GM12875 (cell line): ENCODE measurements around the gene CAPN9.

Experiments used
- H3K4me3 ChIP-seq: one replicate; pipeline ENCODE4 v1.5.1; 2011; ENCODE audit warnings: low read depth, low read length, control low read depth
- TF ChIP-seq, protein P1 (sequence below): IDR thresholded peaks from 2 replicates; pipeline ENCODE4 v1.5.1; 2011; ENCODE audit warnings: low read depth, mild to moderate bottlenecking, control low read depth, inconsistent platforms, low read length, moderate library complexity, borderline replicate concordance; ENCODE audit not compliant: insufficient read depth

Gene CAPN9

DNA sequence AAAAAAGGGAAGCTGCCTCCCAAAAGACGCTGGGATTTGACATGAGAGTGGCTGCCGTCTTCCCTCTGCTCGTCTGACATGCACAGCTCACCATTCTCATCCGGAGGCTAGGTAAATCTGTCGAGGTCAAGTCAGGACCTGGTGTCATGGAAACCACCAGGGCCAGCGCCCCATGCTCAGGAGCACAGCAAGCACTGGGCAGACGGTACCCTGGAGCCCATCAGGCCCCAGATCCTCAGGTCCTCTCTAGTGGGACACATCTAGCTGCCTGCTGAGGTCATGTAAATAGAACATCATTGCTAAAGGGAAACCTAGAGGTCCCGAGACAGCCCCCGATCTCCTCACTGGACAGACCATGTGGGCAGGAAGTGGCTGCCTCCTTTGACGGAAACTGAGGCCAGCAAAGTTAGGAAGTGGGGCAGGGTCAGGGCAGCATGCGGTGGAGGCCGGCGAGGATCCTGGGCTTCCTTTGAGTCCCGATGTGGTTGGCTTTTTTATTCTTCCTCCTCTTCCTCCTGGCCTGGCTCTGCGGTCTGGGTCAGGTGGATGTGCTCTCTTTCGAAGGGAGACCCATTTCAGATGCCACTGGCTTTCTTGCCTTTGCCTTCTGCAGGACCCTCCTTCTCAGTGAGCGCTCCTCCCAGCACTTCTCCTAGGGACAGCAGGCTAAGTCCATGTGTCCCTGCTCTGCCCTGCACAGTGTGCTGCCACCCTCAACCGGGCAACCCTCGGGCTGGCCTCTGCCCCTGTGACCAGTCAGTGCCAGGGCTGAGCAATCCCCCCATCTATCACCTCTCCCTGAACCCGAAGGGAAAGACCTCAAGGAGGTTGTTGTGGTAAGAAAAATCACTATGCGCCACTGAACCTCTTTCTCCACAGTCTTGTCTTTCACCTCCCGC, 39.2 kb upstream of the CAPN9 start:
- TF ChIP-seq, protein P1, sequence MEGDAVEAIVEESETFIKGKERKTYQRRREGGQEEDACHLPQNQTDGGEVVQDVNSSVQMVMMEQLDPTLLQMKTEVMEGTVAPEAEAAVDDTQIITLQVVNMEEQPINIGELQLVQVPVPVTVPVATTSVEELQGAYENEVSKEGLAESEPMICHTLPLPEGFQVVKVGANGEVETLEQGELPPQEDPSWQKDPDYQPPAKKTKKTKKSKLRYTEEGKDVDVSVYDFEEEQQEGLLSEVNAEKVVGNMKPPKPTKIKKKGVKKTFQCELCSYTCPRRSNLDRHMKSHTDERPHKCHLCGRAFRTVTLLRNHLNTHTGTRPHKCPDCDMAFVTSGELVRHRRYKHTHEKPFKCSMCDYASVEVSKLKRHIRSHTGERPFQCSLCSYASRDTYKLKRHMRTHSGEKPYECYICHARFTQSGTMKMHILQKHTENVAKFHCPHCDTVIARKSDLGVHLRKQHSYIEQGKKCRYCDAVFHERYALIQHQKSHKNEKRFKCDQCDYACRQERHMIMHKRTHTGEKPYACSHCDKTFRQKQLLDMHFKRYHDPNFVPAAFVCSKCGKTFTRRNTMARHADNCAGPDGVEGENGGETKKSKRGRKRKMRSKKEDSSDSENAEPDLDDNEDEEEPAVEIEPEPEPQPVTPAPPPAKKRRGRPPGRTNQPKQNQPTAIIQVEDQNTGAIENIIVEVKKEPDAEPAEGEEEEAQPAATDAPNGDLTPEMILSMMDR = no peak
- no peak overlapping the region for H3K4me3 ChIP-seq

DNA sequence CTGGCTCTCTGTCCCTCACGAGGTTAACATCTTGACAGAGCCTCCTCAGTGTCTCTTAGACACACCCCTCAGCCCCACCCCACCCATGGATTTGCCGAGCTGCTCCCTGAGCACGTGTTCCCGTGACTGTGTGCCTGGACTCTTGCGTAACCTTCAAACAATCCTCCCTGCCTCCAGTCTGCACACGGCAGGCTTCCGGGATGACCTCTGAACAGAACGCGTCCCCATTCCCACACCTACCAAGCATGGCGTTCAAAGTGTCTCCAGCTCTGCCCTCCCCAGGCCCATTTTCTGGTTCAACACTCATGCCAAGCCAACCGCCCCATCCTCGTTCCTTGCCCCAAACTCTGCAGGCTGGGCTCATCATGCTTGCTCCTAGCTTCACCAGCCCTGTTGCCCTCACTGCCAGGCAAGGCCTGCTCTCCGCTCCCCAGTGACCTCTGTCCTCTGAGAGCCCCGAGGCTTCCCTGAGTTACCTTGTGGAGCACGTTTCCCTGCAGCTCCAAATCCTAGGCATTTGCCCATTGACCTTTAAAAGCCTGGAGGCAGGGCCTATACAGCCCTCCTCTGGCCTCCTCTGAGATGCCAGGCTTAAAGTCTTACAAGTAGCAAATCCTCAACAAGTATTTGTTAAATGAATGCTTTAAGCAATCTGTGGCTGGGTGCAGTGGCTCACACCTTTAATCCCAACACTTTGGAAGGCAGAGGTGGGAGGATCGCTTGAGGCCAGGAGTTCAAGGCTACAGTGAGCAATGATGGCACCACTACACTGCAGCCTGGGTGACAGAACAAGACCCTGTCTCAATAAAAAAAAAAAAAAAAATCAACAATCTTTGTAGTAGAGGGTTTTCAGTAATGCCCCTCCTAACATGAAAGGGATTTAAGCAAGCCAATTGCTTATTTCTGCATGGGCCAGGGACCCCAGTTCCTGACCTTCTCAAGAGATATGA, 38.3 kb upstream of the CAPN9 start:
- H3K4me3 ChIP-seq = no peak overlapping the region
- TF ChIP-seq, protein P1 = no peak

DNA sequence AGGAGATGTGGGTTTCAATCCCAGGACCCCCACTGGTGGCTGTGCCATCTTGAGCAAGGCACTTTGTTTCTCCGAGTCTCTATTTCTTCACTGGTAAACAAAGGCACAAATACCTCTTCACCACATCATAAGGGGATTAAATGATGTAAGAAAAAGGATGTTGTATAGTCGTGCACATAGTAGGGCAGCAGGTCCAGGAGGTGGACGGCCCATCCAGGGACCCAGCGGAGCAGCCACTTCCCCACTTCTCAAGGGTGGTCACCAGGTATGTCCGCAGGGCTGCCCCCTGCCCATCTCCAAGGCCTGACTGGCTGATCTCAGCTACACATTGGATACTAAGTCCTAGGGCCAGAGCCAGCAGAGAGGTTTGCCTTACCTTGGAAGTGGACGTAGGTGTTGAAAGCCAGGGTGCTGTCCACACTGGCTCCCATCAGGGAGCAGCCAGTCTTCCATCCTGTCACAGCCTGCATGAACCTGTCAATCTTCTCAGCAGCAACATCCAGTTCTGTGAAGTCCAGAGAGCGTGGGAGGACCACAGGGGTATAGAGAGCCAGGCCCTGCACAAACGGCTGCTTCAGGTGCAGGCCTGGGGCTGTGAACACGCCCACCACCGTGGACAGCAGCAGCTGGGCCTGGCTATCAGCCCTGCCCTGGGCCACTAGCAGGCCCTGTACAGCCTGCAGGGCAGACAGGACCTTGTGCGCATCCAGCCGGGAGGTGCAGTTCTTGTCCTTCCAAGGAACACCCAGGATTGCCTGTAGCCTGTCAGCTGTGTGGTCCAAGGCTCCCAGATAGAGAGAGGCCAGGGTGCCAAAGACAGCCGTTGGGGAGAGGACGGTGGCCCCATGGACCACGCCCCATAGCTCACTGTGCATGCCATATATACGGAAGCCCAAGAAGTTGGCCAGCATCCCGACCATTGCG, 37.3 kb upstream of the CAPN9 start:
- H3K4me3 ChIP-seq = no peak overlapping the region
- TF ChIP-seq, protein P1 = no peak

DNA sequence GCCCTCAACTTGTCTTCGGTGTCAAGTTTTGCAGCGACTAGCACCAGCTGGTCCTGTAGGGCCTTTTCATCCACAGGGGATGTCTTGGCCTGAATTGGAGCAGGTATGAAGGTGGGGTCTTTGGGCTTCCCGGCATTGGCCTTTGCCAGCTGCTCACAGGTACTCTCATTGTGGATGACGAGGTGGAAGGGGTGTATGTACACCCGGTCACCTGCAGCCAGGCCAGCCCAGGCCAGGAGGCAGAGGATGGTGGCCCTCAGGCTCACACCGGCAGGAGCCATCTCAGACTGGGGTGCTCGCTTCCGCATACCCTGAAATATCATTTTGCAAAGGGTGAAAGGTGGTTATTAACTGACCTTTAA, 36.7 kb upstream of the CAPN9 start:
- no peak overlapping the region for H3K4me3 ChIP-seq
- TF ChIP-seq, protein P1 = no peak

DNA sequence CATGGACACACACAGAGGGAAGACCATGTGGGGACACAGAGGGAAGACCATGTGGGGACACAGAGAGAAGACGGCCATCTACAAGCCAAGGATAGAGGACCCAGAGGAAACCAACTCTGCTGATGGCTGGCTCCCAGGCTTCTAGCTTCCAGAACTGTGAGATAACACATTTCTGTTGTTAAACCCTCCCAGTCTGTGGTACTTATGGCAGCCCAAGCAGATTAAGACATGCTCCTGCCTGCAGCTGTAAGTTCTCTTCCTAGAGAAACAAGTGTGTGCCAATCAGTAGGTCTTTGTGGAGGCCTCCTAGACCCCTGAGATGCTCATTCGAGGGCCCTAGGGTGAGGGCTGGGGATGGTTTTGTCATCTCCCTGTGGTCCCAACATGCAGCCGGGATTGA, 35.9 kb upstream of the CAPN9 start:
- no peak overlapping the region for H3K4me3 ChIP-seq
- TF ChIP-seq, protein P1 = no peak

DNA sequence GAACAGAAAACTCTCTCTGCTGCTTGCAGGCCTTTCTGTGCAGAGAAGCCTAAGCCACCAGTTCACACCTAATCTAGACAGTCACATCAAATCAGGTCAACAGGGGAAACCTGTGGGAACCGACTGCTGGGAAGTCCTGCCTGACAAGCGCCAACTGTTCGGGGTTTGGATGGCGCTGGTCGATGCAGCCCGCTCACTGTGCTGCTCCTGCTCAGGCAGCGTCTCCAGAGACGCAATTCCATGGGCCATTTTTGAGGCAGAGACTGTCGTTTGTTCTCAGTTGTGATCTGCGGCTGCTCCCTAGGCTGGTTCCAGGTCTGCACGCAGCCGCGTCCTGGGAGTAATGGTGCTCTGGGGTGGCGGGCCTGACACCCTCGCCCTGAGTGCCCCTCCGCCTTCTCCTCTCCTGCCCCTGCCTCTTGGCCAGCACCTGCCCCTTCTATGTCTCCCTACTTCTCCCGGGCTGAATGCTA, 34.7 kb upstream of the CAPN9 start:
- H3K4me3 ChIP-seq = no peak overlapping the region
- TF ChIP-seq, protein P1 = no peak
